Activated naive CD4-positive, alpha-beta T cell treated with anti-CD3 and anti-CD28 coated beads for 36 hours (primary cell): ENCODE results near the gene TMEM141. TPM values are rescaled to one million over a fixed set of nuclear protein-coding genes. Genes with fewer than 3 reads are reported as not detected.
A peak's percentile ranks its signal among the peaks of the same experiment; 100 is the strongest.
"Not testable (repeated sequence)": the region's sequence is repeated elsewhere in the genome, so short reads cannot be mapped to it uniquely, and the experiment has no call there.

Source experiments
- CTCF ChIA-PET: fragments of 350-600 bp; sonication (Branson Sonifier 250); formaldehyde crosslinking; loops from one replicate; lab custom pipeline; 2021; ENCODE audit warnings: antibody characterized with exemption; lab: Charles Lee
- DNase-seq: peaks from one replicate; pipeline ENCODE4 v3.0.0-alpha.2; 2020
- H3K27ac Mint-ChIP-seq: one replicate; pipeline ENCODE4 v1.8.0; 2021; ENCODE audit warnings: mild to moderate bottlenecking, mixed read lengths
- H3K27me3 Mint-ChIP-seq: one replicate; pipeline ENCODE4 v1.8.0; 2021; ENCODE audit warnings: low read depth, mixed read lengths
- H3K36me3 Mint-ChIP-seq: one replicate; pipeline ENCODE4 v1.8.0; 2021; ENCODE audit warnings: low read depth, mixed read lengths
- H3K4me1 Mint-ChIP-seq: one replicate; pipeline ENCODE4 v1.8.0; 2021; ENCODE audit warnings: low read depth, mixed read lengths
- H3K4me3 Mint-ChIP-seq: one replicate; pipeline ENCODE4 v1.8.0; 2021; ENCODE audit warnings: mild to moderate bottlenecking, moderate library complexity, mixed read lengths
- H3K9me3 Mint-ChIP-seq: one replicate; pipeline ENCODE4 v1.8.0; 2021; ENCODE audit warnings: mixed read lengths
- intact Hi-C: fragments of 100-400 bp; cut with micrococcal nuclease; formaldehyde crosslinking; loops from one replicate; pipeline ENCODE4 v1.15.1; 2023
- total RNA-seq, 2 experiments: library from RNA; stranded (reverse); gene quantifications; one replicate each; pipeline ENCODE4 v1.2.3, GENCODE V29; 2021

The TMEM141 gene
- total RNA-seq, 2 experiments from 2014 or later: 38.1 to 39.6 TPM

DNA sequence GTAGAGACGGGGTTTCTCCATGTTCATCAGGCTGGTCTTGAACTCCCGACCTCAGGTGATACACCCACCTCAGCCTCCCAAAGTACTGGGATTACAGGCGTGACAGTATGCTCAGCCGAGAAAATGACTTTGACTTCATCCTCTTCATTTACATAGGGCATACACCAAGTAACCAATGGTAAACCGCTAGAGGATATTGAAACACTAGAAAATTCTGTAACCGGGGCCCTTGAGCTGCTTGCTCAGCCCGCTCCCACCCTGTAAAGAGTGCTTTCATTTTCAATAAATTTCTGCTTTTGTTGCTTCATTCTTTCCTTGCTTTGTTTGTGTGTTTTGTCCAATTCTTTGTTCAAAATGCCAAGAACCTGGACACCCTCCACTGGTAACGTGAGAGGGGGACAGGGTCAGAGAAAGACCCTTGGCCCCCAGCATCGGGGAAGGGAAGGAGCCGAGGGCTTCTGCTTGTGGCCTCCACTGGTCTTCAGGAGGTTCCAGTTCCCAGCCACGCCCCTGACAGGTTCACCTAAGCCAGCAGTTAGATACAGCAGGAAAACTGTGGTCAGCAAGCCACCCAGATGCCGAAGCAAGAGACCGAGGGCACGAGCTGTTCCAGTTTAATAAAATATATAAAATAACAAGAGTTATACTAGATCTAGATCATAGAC is 25.3 kb upstream of the TMEM141 start:
- Mint-ChIP-seq H3K27me3 (peaks cover 20% of the 10 kb centered on the region), H3K4me1 (peaks cover 18% of the 10 kb centered on the region)
- not testable (repeated sequence) for H3K4me3 Mint-ChIP-seq, DNase-seq, H3K9me3 Mint-ChIP-seq, H3K27ac Mint-ChIP-seq, H3K36me3 Mint-ChIP-seq
- intact Hi-C loops: loop anchor here (1.0 to 5.0 kb wide), 3 partner anchors 16 to 64 kb away; no protein-coding TSS in a partner anchor
- CTCF ChIA-PET: interaction anchor here (0.9 to 2.7 kb wide), 10 partner anchors 8 to 264 kb away, joined by 3 to 18 read pairs (median 4); partner anchors contain the start of genes AJM1 and LCN8

DNA sequence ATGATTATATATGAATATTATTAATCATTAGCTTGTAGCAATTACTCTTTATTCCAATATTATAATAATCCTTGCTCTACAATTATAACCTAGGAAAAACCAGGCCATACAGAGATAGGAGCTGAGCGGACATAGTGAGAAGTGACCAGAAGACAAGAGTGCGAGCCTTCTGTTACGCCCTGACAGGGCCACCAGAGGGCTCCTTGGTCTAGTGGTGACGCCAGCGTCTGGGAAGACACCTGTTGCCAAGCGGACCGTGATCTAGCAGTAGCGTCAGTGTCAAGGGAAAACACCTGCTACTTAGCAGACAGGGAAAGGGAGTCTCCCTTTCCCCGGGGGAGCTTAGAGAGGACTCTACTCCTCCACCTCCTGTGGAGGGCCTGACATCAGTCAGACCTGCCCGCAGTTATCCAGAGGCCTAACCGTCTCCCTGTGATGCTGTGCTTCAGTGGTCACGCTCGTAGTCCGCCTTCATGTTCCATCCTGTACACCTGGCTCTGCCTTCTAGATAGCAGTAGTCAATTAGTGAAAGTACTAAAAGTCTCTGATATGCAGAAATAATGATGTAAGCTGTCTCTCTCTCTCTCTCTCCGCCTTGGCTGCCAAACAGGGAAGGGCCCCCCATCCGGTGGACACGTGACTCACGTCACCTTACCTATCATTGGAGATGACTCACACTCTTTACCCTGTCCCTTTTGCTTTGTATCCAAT is 24.6 kb upstream of the TMEM141 start:
- not testable (repeated sequence) for H3K9me3 Mint-ChIP-seq, H3K36me3 Mint-ChIP-seq
- CTCF ChIA-PET: interaction anchor here (0.9 to 2.7 kb wide), 11 partner anchors 8 to 263 kb away, joined by 3 to 18 read pairs (median 3); partner anchors contain the start of genes AJM1 and LCN8
- Mint-ChIP-seq H3K27me3 (peaks cover 15% of the 10 kb centered on the region), H3K4me3 (peak overlapping the region; percentile 42), H3K27ac (peak overlapping the region; percentile 91), H3K4me1 (peaks cover 18% of the 10 kb centered on the region)
- peak; percentile 92 for DNase-seq
- intact Hi-C loops: loop anchor here (1.0 to 5.0 kb wide), 3 partner anchors 16 to 64 kb away; no protein-coding TSS in a partner anchor

DNA sequence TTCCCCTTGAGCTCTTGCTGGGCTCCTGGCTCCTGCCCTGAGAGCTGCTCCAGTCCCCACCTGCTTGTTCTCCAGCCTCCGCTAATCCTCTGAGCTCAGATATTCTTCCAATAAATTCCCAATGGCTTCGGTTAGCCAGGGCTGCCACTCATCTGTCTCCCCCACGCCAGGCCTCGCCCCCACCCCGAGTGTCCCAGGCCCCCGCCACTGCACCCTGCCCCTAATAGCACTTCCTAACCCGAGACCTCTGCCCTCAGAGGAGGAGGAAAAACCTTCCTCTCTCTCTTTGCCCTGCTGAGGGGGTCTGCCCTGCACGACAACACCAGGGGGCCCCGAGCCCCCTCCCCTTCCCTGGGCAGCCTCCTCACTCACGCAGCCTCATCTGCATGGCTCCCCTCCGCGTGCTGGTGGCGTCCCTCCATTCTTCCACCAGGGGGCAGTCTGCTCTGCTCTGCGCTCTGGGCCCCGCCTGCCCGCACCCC is 21.4 kb upstream of the TMEM141 start:
- DNase-seq: peak; percentile 70
- peaks cover 19% of the 10 kb centered on the region for H3K27me3 Mint-ChIP-seq
- peaks cover 14% of the 10 kb centered on the region for H3K9me3 Mint-ChIP-seq
- intact Hi-C loops: loop anchor here (5.0 kb wide), 1 partner anchor 67 kb away; no protein-coding TSS in a partner anchor
- H3K27ac Mint-ChIP-seq: no peak overlapping the region
- H3K4me1 Mint-ChIP-seq: peaks cover 18% of the 10 kb centered on the region
- CTCF ChIA-PET: interaction anchor here (0.8 to 2.1 kb wide), 2 partner anchors 8 to 16 kb away, joined by 6 to 7 read pairs; no protein-coding TSS in a partner anchor
- H3K4me3 Mint-ChIP-seq: no peak overlapping the region
- H3K36me3 Mint-ChIP-seq: no peaks in the 10 kb centered on the region

- peaks cover 16% of the 10 kb centered on the region for H3K27me3 Mint-ChIP-seq
- CTCF ChIA-PET: interaction anchor here (0.5 to 1.5 kb wide), 3 partner anchors 14 to 139 kb away, joined by 3 to 4 read pairs (median 4); partner anchors contain the start of gene LCN8
- H3K36me3 Mint-ChIP-seq: no peaks in the 10 kb centered on the region
- H3K27ac Mint-ChIP-seq: no peak overlapping the region
- no peak for DNase-seq
- peaks cover 12% of the 10 kb centered on the region for H3K4me1 Mint-ChIP-seq
- no peak overlapping the region for H3K4me3 Mint-ChIP-seq
- H3K9me3 Mint-ChIP-seq: peaks cover 14% of the 10 kb centered on the region
- intact Hi-C loops: no loop called here
Measured at GRCh38 chr9:136771907-136772415, 19.2 kb upstream of the TMEM141 start.

DNA sequence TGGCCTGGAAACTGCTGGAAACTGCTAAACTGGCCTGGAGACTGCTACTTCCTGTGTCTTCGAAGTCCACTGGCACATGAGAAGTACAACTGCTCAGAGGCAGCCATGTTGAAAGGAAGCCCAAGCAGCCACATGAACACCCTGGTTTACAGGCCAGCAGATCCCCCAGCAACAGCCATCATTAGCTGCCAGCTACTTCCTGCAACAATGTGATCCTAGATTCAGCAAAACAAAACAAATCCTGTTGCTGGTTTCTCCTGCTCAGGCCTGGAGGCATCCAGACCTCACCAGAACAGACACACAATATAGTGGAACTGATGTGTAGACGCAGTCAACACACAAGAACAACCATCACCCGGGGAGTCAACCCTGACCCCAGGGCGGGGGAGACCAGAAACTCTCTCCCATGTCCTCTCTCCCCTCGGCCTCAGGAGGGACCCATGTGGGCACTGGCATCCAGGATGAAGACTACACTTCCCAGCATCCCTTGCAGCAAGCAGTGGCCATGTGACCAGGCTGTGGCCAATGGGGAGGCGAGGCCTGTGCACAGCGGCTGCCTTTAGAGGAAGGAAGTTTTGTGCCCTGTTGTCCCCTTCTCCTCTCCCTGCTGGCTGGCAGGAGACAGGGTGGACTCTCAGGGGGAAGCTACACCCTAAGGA is 17.6 kb upstream of the TMEM141 start:
- CTCF ChIA-PET: no interaction called here
- Mint-ChIP-seq H3K27me3 (peaks cover 8% of the 10 kb centered on the region), H3K4me1 (peaks cover 6% of the 10 kb centered on the region), H3K4me3 (no peak overlapping the region), H3K9me3 (peaks cover 14% of the 10 kb centered on the region), H3K27ac (no peak overlapping the region), H3K36me3 (no peaks in the 10 kb centered on the region)
- no peak for DNase-seq
- intact Hi-C loops: no loop called here

GRCh38 chr9:136774416-136775045 is 16.6 kb upstream of the TMEM141 start:
- DNase-seq: no peak
- Mint-ChIP-seq H3K9me3 (peaks cover 14% of the 10 kb centered on the region), H3K27me3 (peaks cover 10% of the 10 kb centered on the region), H3K36me3 (no peaks in the 10 kb centered on the region), H3K4me3 (no peak overlapping the region), H3K4me1 (peaks cover 6% of the 10 kb centered on the region), H3K27ac (no peak overlapping the region)
- intact Hi-C loops: no loop called here
- CTCF ChIA-PET: interaction anchor here (0.6 to 1.4 kb wide), 3 partner anchors 8 to 16 kb away, joined by 4 to 8 read pairs (median 4); no protein-coding TSS in a partner anchor

- CTCF ChIA-PET: interaction anchor here (0.6 to 1.4 kb wide), 3 partner anchors 9 to 16 kb away, joined by 4 to 8 read pairs (median 4); no protein-coding TSS in a partner anchor
- Mint-ChIP-seq H3K36me3 (no peaks in the 10 kb centered on the region), H3K9me3 (peaks cover 14% of the 10 kb centered on the region), H3K27ac (no peak overlapping the region), H3K27me3 (peaks cover 6% of the 10 kb centered on the region), H3K4me3 (no peak overlapping the region), H3K4me1 (peaks cover 2% of the 10 kb centered on the region)
- DNase-seq: no peak
- intact Hi-C loops: no loop called here
Measured at GRCh38 chr9:136775191-136775590, 16.0 kb upstream of the TMEM141 start.

DNA sequence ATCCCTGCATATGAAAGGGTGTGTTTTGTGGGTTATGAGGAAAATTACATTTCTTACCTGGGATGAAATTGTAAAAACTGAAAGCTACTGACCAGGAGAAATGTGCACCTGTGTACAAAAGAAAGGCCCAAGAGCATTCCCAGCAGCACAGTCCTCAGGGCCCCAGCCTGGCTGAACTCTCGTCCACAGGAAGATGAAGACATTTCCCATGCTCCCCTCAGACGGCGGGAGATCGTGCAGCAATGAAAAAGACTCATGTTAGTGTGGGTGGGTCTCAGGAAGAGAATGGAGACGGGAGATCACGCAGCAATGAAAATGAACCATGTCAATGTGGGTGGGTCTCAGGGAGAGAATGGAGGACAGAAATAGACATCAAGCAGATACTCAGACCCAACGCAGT is 14.2 kb upstream of the TMEM141 start:
- intact Hi-C loops: no loop called here
- H3K27ac Mint-ChIP-seq: no peak overlapping the region

DNA sequence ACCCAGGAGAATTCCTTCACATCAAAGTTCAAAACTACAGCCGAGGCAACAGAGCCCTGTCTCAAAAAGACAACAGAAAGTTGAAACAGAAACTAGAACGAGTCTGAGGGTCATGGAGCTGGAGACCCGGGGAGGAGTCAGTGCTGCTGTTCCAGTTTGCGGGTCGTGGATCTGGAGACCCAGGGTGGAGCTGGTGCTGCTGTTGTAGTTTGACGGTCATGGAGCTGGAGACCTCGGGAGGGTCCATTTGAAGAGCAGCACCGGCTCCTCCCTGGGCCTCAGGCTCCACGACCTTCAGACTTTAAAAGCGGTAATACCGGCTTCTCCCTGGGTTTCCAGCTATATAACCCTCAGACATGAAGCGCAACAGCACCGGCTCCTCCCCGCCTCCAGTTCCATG is 13.8 kb upstream of the TMEM141 start:
- CTCF ChIA-PET: interaction anchor here (0.9 to 2.8 kb wide), 9 partner anchors 8 to 459 kb away, joined by 3 to 23 read pairs (median 6); no protein-coding TSS in a partner anchor
- intact Hi-C loops: no loop called here
- Mint-ChIP-seq H3K4me1 (no peaks in the 10 kb centered on the region), H3K27ac (no peak overlapping the region), H3K9me3 (peaks cover 11% of the 10 kb centered on the region), H3K4me3 (no peak overlapping the region), H3K36me3 (no peaks in the 10 kb centered on the region), H3K27me3 (peaks cover 6% of the 10 kb centered on the region)
- no peak for DNase-seq

More for the DNA sequence above, 14.2 kb upstream of the TMEM141 start:
- no peaks in the 10 kb centered on the region for H3K36me3 Mint-ChIP-seq
- CTCF ChIA-PET: interaction anchor here (0.9 to 2.8 kb wide), 5 partner anchors 10 to 258 kb away, joined by 3 to 23 read pairs (median 9); no protein-coding TSS in a partner anchor
- H3K4me1 Mint-ChIP-seq: no peaks in the 10 kb centered on the region
- H3K27me3 Mint-ChIP-seq: peaks cover 6% of the 10 kb centered on the region
- H3K9me3 Mint-ChIP-seq: peaks cover 14% of the 10 kb centered on the region
- no peak overlapping the region for H3K4me3 Mint-ChIP-seq
- DNase-seq: no peak

DNA sequence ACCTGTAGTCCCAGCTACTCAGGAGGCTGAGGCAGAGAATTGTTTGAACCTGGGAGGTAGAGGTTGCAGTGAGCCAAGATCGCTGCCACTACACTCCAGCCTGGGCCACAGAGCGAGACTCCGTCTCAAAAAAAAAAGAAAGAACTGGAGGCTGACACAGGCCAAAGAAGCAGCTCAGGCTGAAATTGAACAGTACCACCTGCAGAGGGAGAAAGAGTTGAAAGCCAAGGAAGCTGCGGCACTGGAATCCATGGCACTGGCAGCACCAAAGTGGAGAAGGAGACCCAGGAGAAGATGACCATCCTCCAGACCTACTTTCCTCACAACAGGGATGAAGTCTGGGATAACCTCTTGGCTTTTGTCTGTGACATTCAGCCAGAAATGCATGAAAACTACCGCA is 11.3 kb upstream of the TMEM141 start:
- peaks cover 4% of the 10 kb centered on the region for H3K4me1 Mint-ChIP-seq
- CTCF ChIA-PET: interaction anchor here (0.5 to 2.7 kb wide), 4 partner anchors 9 to 243 kb away, joined by 3 to 18 read pairs (median 4); partner anchors contain the start of gene TMEM141
- no peak overlapping the region for H3K27ac Mint-ChIP-seq
- no peaks in the 10 kb centered on the region for H3K36me3 Mint-ChIP-seq
- DNase-seq: no peak
- peaks cover 2% of the 10 kb centered on the region for H3K27me3 Mint-ChIP-seq
- H3K4me3 Mint-ChIP-seq: no peak overlapping the region
- intact Hi-C loops: no loop called here
- H3K9me3 Mint-ChIP-seq: no peaks in the 10 kb centered on the region

GRCh38 chr9:136782452-136782851 is 8.7 kb upstream of the TMEM141 start:
- DNase-seq: no peak
- Mint-ChIP-seq H3K27me3 (peaks cover 2% of the 10 kb centered on the region), H3K9me3 (no peaks in the 10 kb centered on the region), H3K4me1 (peaks cover 4% of the 10 kb centered on the region), H3K36me3 (no peaks in the 10 kb centered on the region), H3K27ac (no peak overlapping the region), H3K4me3 (no peak overlapping the region)
- CTCF ChIA-PET: no interaction called here
- intact Hi-C loops: no loop called here
